Activated naive CD4-positive, alpha-beta T cell treated with anti-CD3 and anti-CD28 coated beads, Interleukin-2, amount 50 U/mL, for 24 hours (primary cell): ENCODE results near the gene CEACAM4.

ENCODE experiments used
- H3K27ac Mint-ChIP-seq: one replicate; pipeline ENCODE4 v1.8.0; 2021; ENCODE audit warnings: mild to moderate bottlenecking, mixed read lengths
- H3K27me3 Mint-ChIP-seq: one replicate; pipeline ENCODE4 v1.8.0; 2021; ENCODE audit warnings: mixed read lengths
- H3K36me3 Mint-ChIP-seq: one replicate; pipeline ENCODE4 v1.8.0; 2021; ENCODE audit warnings: mixed read lengths
- H3K4me1 Mint-ChIP-seq: one replicate; pipeline ENCODE4 v1.8.0; 2021; ENCODE audit warnings: mixed read lengths
- H3K4me3 Mint-ChIP-seq: one replicate; pipeline ENCODE4 v1.8.0; 2021; ENCODE audit warnings: mild to moderate bottlenecking, mixed read lengths
- H3K9me3 Mint-ChIP-seq: one replicate; pipeline ENCODE4 v1.8.0; 2021; ENCODE audit warnings: mixed read lengths

Gene CEACAM4

GRCh38 chr19:41624515-41624914 lies 2.4 kb downstream of the CEACAM4 start:
- H3K27ac Mint-ChIP-seq, result no peak overlapping the region
- peaks cover 7% of the 10 kb centered on the region for H3K27me3 Mint-ChIP-seq
- H3K4me3 Mint-ChIP-seq, result no peak overlapping the region
- no peaks in the 10 kb centered on the region for H3K4me1 Mint-ChIP-seq
- no peaks in the 10 kb centered on the region for H3K36me3 Mint-ChIP-seq
- H3K9me3 Mint-ChIP-seq, result no peaks in the 10 kb centered on the region

GRCh38 chr19:41623360-41623759 lies 3.5 kb downstream of the CEACAM4 start:
- no peak overlapping the region for H3K27ac Mint-ChIP-seq
- no peaks in the 10 kb centered on the region for H3K36me3 Mint-ChIP-seq
- H3K4me1 Mint-ChIP-seq, result no peaks in the 10 kb centered on the region
- H3K27me3 Mint-ChIP-seq, result peaks cover 2% of the 10 kb centered on the region
- no peaks in the 10 kb centered on the region for H3K9me3 Mint-ChIP-seq
- no peak overlapping the region for H3K4me3 Mint-ChIP-seq

- Mint-ChIP-seq H3K4me3 (no peak overlapping the region), H3K27ac (no peak overlapping the region), H3K36me3 (no peaks in the 10 kb centered on the region), H3K27me3 (no peaks in the 10 kb centered on the region), H3K9me3 (no peaks in the 10 kb centered on the region), H3K4me1 (no peaks in the 10 kb centered on the region)
Observed at GRCh38 chr19:41621654-41622053, 5.2 kb downstream of the CEACAM4 start.

GRCh38 chr19:41621226-41621625 lies 5.6 kb downstream of the CEACAM4 start:
- Mint-ChIP-seq H3K27me3 (no peaks in the 10 kb centered on the region), H3K4me1 (no peaks in the 10 kb centered on the region), H3K27ac (no peak overlapping the region), H3K4me3 (no peak overlapping the region), H3K36me3 (no peaks in the 10 kb centered on the region), H3K9me3 (no peaks in the 10 kb centered on the region)

GRCh38 chr19:41620171-41620570 lies 6.7 kb downstream of the CEACAM4 start:
- no peak overlapping the region for H3K27ac Mint-ChIP-seq
- H3K27me3 Mint-ChIP-seq, result no peaks in the 10 kb centered on the region
- no peaks in the 10 kb centered on the region for H3K4me1 Mint-ChIP-seq
- no peaks in the 10 kb centered on the region for H3K36me3 Mint-ChIP-seq
- no peaks in the 10 kb centered on the region for H3K9me3 Mint-ChIP-seq
- H3K4me3 Mint-ChIP-seq, result no peak overlapping the region

GRCh38 chr19:41619018-41619556 lies 7.8 kb downstream of the CEACAM4 start:
- Mint-ChIP-seq H3K27ac (no peak overlapping the region), H3K9me3 (no peaks in the 10 kb centered on the region), H3K4me3 (no peak overlapping the region), H3K4me1 (no peaks in the 10 kb centered on the region), H3K27me3 (no peaks in the 10 kb centered on the region), H3K36me3 (no peaks in the 10 kb centered on the region)

- Mint-ChIP-seq H3K27me3 (no peaks in the 10 kb centered on the region), H3K27ac (no peak overlapping the region)
Observed at GRCh38 chr19:41617941-41618730, 8.7 kb downstream of the CEACAM4 start.

GRCh38 chr19:41616792-41617621 lies 9.9 kb downstream of the CEACAM4 start:
- no peaks in the 10 kb centered on the region for H3K27me3 Mint-ChIP-seq
- no peak overlapping the region for H3K27ac Mint-ChIP-seq
- H3K9me3 Mint-ChIP-seq, result no peaks in the 10 kb centered on the region
- H3K4me3 Mint-ChIP-seq, result no peak overlapping the region
- H3K4me1 Mint-ChIP-seq, result no peaks in the 10 kb centered on the region
- no peaks in the 10 kb centered on the region for H3K36me3 Mint-ChIP-seq

More at GRCh38 chr19:41617941-41618730, 8.7 kb downstream of the CEACAM4 start:
- no peaks in the 10 kb centered on the region for H3K4me1 Mint-ChIP-seq
- H3K4me3 Mint-ChIP-seq, result no peak overlapping the region
- H3K36me3 Mint-ChIP-seq, result no peaks in the 10 kb centered on the region
- no peaks in the 10 kb centered on the region for H3K9me3 Mint-ChIP-seq

GRCh38 chr19:41615207-41615606 lies 11.7 kb downstream of the CEACAM4 start:
- Mint-ChIP-seq H3K36me3 (no peaks in the 10 kb centered on the region), H3K27me3 (no peaks in the 10 kb centered on the region), H3K4me1 (no peaks in the 10 kb centered on the region), H3K9me3 (no peaks in the 10 kb centered on the region), H3K27ac (no peak overlapping the region), H3K4me3 (no peak overlapping the region)

GRCh38 chr19:41612483-41612882 lies 14.4 kb downstream of the CEACAM4 start:
- Mint-ChIP-seq H3K27ac (no peak overlapping the region), H3K4me1 (no peaks in the 10 kb centered on the region), H3K27me3 (no peaks in the 10 kb centered on the region), H3K9me3 (peaks cover 6% of the 10 kb centered on the region), H3K36me3 (peaks cover 1% of the 10 kb centered on the region), H3K4me3 (no peak overlapping the region)

- H3K36me3 Mint-ChIP-seq, result peaks cover 1% of the 10 kb centered on the region
- no peak overlapping the region for H3K27ac Mint-ChIP-seq
- no peak overlapping the region for H3K4me3 Mint-ChIP-seq
- peaks cover 6% of the 10 kb centered on the region for H3K9me3 Mint-ChIP-seq
- H3K27me3 Mint-ChIP-seq, result no peaks in the 10 kb centered on the region
- H3K4me1 Mint-ChIP-seq, result no peaks in the 10 kb centered on the region
Observed at GRCh38 chr19:41610789-41611188, 16.1 kb downstream of the CEACAM4 start.

- H3K4me1 Mint-ChIP-seq, result no peaks in the 10 kb centered on the region
- H3K9me3 Mint-ChIP-seq, result peaks cover 6% of the 10 kb centered on the region
- H3K36me3 Mint-ChIP-seq, result peaks cover 1% of the 10 kb centered on the region
- no peak overlapping the region for H3K4me3 Mint-ChIP-seq
- H3K27me3 Mint-ChIP-seq, result no peaks in the 10 kb centered on the region
- H3K27ac Mint-ChIP-seq, result no peak overlapping the region
Observed at GRCh38 chr19:41607668-41608067, 19.2 kb downstream of the CEACAM4 start.

GRCh38 chr19:41606215-41606837 lies 20.5 kb downstream of the CEACAM4 start:
- Mint-ChIP-seq H3K27me3 (no peaks in the 10 kb centered on the region), H3K4me3 (no peak overlapping the region), H3K36me3 (peaks cover 1% of the 10 kb centered on the region)

GRCh38 chr19:41604831-41605230 lies 22.0 kb downstream of the CEACAM4 start:
- no peak overlapping the region for H3K4me3 Mint-ChIP-seq
- H3K36me3 Mint-ChIP-seq, result no peaks in the 10 kb centered on the region
- H3K27me3 Mint-ChIP-seq, result no peaks in the 10 kb centered on the region
- H3K27ac Mint-ChIP-seq, result no peak overlapping the region
- peaks cover 4% of the 10 kb centered on the region for H3K9me3 Mint-ChIP-seq
- no peaks in the 10 kb centered on the region for H3K4me1 Mint-ChIP-seq

More at GRCh38 chr19:41606215-41606837, 20.5 kb downstream of the CEACAM4 start:
- H3K9me3 Mint-ChIP-seq, result peaks cover 6% of the 10 kb centered on the region
- no peak overlapping the region for H3K27ac Mint-ChIP-seq
- H3K4me1 Mint-ChIP-seq, result no peaks in the 10 kb centered on the region

- Mint-ChIP-seq H3K4me1 (peaks cover 4% of the 10 kb centered on the region), H3K27ac (no peak overlapping the region), H3K27me3 (peaks cover under 1% of the 10 kb centered on the region)
Observed at GRCh38 chr19:41601771-41602170, 25.1 kb downstream of the CEACAM4 start.

More at GRCh38 chr19:41601771-41602170, 25.1 kb downstream of the CEACAM4 start:
- no peaks in the 10 kb centered on the region for H3K9me3 Mint-ChIP-seq
- no peaks in the 10 kb centered on the region for H3K36me3 Mint-ChIP-seq
- no peak overlapping the region for H3K4me3 Mint-ChIP-seq
